Ovary (tissue), 9 donors: ENCODE measurements around the gene TTC36. TPM values are rescaled to one million over a fixed set of nuclear protein-coding genes. Genes with fewer than 3 reads are reported as not detected.

Experiments
- DNase-seq, 5 donors: peaks; one replicate each; pipeline ENCODE4 v3.0.0-alpha.2; 2019 to 2020
- H3K27ac ChIP-seq, 2 donors: fragments of 200-600 bp; one replicate each; pipeline versions ENCODE4 v1.5.1 to v1.8.0; 2019 to 2022
- H3K27me3 ChIP-seq: fragments of 200-600 bp; one replicate; pipeline ENCODE4 v1.8.0; 2022
- H3K36me3 ChIP-seq: fragments of 200-600 bp; sonication (generic); one replicate; pipeline ENCODE4 v1.5.1; 2019
- H3K4me1 ChIP-seq: one replicate; pipeline ENCODE4 v1.8.1; 2013; ENCODE audit warnings: mild to moderate bottlenecking, moderate library complexity; ENCODE audit not compliant: insufficient read depth
- H3K4me3 ChIP-seq: fragments of 200-600 bp; sonication (generic); one replicate; pipeline ENCODE4 v1.5.1; 2017
- H3K9me3 ChIP-seq, 2 donors: fragments of 200-600 bp in 1 of 2; sonication (generic) in 1 of 2; one replicate each; pipeline versions ENCODE4 v1.5.1 to v1.8.1; 2013 to 2019; ENCODE audit warnings: mild to moderate bottlenecking in 1 of 2, moderate library complexity in 1 of 2
- CTCF ChIP-seq, 3 donors: fragments of 450-650 bp in 2 of 3; fragments of 200-600 bp in 1 of 3; IDR thresholded peaks; one replicate each; pipeline versions ENCODE4 v1.5.1 to v1.8.0; 2016 to 2022; ENCODE audit warnings: antibody characterized with exemption in 3 of 3, mild to moderate bottlenecking in 1 of 3
- EP300 ChIP-seq: sonication (generic); formaldehyde crosslinking; IDR thresholded peaks from one replicate; pipeline ENCODE4 v1.6.1; 2017; ENCODE audit warnings: antibody characterized with exemption
- POLR2A ChIP-seq: fragments of 450-650 bp; IDR thresholded peaks from one replicate; pipeline ENCODE4 v1.6.1; 2017; ENCODE audit warnings: antibody characterized with exemption, mild to moderate bottlenecking, moderate library complexity
- WGBS, 3 donors: extraction: QIAGEN DNeasy Blood & Tissue Kit in 1 of 3; methylation state at CpG; one replicate each; pipeline versions ENCODE4 v1.1.5 to v1.1.7; 2013 to 2017; 5-methylcytosine and 5-hydroxymethylcytosine counted together
- intact Hi-C, 4 donors: fragments of 100-400 bp; cut with DNase I; formaldehyde crosslinking; loops; one replicate each; pipeline versions ENCODE4 v1.11.0 to v1.15.1; 2022 to 2023
- polyA plus RNA-seq, 2 donors: library from polyadenylated mRNA; stranded (reverse); fragments of 200-250 nt in 1 of 2; fragments of 350-450 nt in 1 of 2; fragmentation: Illumina TruSeq in 1 of 2; extraction: RNeasy Lipid Tissue Mini Kit (QIAGEN cat#74804) in 1 of 2; gene quantifications; one replicate each; pipeline ENCODE4 v1.2.3, GENCODE V29; 2013 to 2014
- total RNA-seq, 7 donors: library from RNA; depleted of rRNA in 2 of 7; stranded (reverse); fragments of >200 nt in 2 of 7; fragmentation: NEBNext Ultra II Directional in 3 of 7; extraction: Animal tissue kit (Norgen Biotek cat#: 25700) in 3 of 7; gene quantifications; one replicate each; pipeline versions ENCODE4 v1.1.0 to v1.2.4, GENCODE V29; 2016 to 2023
- donor health status: DM: no; HTN: no; CAD: no; lungs with moderate emphysema.
- donor health status: DM: no; HTN: no; CAD: no.
- donor health status: Bipolar disorder and iron deficiency.
- donor health status: DM: yes; HTN: yes; CAD: no.
- donor health status: DM: no; HTN: no; CAD: no.
- donor health status: DM: yes; HTN: yes; CAD: no.

TTC36 gene
- total and polyA plus RNA-seq, 9 donors: 0.18 to 0.38 (median 0.37) TPM; not detected in 4

- DNase-seq: no peak
- Histone ChIP-seq H3K4me3 (no peak overlapping the region), H3K27me3 (no peaks in the 10 kb centered on the region), H3K4me1 (peaks cover 3% of the 10 kb centered on the region), H3K9me3 (no peaks in the 10 kb centered on the region), H3K27ac (no peak overlapping the region), H3K36me3 (no peaks in the 10 kb centered on the region)
- intact Hi-C loops: no loop called here
- TF ChIP-seq EP300 (no peak), CTCF (IDR thresholded peaks at IDR 0.05) (no peak), POLR2A (no peak)
These were observed 2.9 kb upstream of the TTC36 start for GRCh38 chr11:118524356-118524755.

DNA sequence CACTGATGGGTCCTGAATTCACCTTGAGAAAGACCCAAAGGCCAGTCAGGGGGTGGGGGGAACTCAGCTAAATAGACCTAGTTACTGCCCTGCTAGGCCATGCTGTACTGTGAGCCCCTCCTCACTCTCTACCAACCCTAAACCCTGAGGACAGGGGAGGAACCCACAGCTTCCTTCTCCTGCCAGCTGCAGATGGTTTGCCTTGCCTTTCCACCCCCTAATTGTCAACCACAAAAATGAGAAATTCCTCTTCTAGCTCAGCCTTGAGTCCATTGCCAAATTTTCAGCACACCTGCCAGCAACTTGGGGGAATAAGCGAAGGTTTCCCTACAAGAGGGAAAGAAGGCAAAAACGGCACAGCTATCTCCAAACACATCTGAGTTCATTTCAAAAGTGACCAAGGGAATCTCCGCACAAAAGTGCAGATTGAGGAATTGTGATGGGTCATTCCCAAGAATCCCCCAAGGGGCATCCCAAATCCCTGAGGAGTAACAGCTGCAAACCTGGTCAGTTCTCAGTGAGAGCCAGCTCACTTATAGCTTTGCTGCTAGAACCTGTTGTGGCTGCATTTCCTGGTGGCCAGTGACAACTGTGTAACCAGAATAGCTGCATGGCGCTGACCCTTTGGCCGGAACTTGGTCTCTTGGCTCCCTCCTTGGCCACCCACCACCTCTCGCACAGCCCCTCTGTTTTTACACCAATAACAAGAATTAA is 2.4 kb upstream of the TTC36 start:
- no peaks in the 10 kb centered on the region for H3K9me3 ChIP-seq
- no peak overlapping the region for H3K4me3 ChIP-seq
- H3K36me3 ChIP-seq: no peaks in the 10 kb centered on the region
- peaks cover 8% of the 10 kb centered on the region for H3K4me1 ChIP-seq
- intact Hi-C loops: no loop called here
- 76 to 82% (median 77%) methylated on average over 6 of the region's 6 CpGs for WGBS, 3 donors
- no peaks in the 10 kb centered on the region for H3K27me3 ChIP-seq
- TF ChIP-seq EP300: no peak
- TF ChIP-seq CTCF (IDR thresholded peaks at IDR 0.05): no peak
- no peak for TF ChIP-seq POLR2A
- H3K27ac ChIP-seq: no peak overlapping the region
- no peak for DNase-seq

DNA sequence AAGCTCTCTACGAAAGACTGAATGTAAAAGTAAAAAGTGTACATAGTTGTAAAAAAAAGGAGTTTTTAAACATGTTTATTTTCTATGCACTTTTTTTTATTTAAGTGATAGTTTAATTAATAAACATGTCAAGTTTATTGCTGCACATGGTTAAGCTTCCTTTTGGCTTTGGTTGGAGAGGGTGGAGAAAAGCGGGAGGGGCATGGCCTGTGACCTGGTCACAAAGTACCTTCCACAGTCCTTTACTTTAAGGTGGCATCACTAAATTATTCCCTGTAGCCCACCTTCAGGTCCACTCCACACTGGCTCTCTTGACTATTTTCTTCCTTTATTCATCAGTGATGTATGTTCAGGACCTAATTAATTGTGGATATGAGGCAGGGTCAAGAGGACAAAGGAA is 586 bp upstream of the TTC36 start:
- intact Hi-C loops: no loop called here
- TF ChIP-seq EP300 (no peak), POLR2A (no peak), CTCF (IDR thresholded peaks at IDR 0.05) (no peak)
- H3K4me1 ChIP-seq: peaks cover 8% of the 10 kb centered on the region

GRCh38 chr11:118528511-118528910 is 1.2 kb downstream of the TTC36 start:
- intact Hi-C loops: no loop called here
- Histone ChIP-seq H3K27me3 (no peaks in the 10 kb centered on the region), H3K4me3 (no peak overlapping the region), H3K36me3 (no peaks in the 10 kb centered on the region), H3K9me3 (no peaks in the 10 kb centered on the region), H3K27ac (no peak overlapping the region), H3K4me1 (peaks cover 11% of the 10 kb centered on the region)
- WGBS, 3 donors: 88 to 91% (median 91%) methylated on average over 6 of the region's 6 CpGs
- DNase-seq: no peak
- no peak for TF ChIP-seq POLR2A
- TF ChIP-seq EP300: no peak
- no peak for TF ChIP-seq CTCF (IDR thresholded peaks at IDR 0.05)

More for the DNA sequence above, 586 bp upstream of the TTC36 start:
- H3K27ac ChIP-seq: no peak overlapping the region
- WGBS, 3 donors: 79 to 89% (median 81%) methylated on average over 2 of the region's 2 CpGs
- no peak for DNase-seq
- H3K27me3 ChIP-seq: no peaks in the 10 kb centered on the region
- H3K4me3 ChIP-seq: no peak overlapping the region
- H3K36me3 ChIP-seq: no peaks in the 10 kb centered on the region
- H3K9me3 ChIP-seq: no peaks in the 10 kb centered on the region
